ENCODE results near the gene GAS6. TPM values are rescaled to one million over a fixed set of nuclear protein-coding genes. Genes with fewer than 3 reads are reported as not detected.
"Not testable (repeated sequence)": the region's sequence is repeated elsewhere in the genome, so short reads cannot be mapped to it uniquely, and the experiment has no call there.

GAS6 gene
- polyA plus RNA-seq, 1 experiment, result 374 TPM

DNA sequence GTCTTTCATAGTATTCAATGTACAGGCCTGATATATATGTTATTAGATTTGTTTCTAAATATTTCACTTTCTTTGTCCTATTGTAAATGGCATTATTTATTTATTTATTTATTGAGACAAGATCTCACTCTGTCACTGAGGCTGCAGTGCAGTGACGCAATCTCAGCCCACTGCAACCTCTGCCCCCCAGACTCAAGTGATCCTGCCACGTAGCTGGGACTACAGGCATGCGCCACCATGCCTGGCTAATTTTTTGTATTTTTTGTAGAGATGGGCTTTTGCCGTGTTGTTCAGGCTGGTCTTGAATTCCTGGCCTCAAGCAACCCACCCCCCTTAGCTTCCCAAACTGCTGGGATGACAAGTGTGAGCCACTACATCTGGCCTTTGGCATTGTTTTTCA is 5.4 kb upstream of the GAS6 start:
- DNase-seq (ENCODE audit: low read depth), result no peak

GRCh38 chr13:113867913-113868312 is 4.0 kb upstream of the GAS6 start:
- CTCF ChIA-PET; DNase-seq (ENCODE audit: low read depth); H3K27me3 ChIP-seq (ENCODE audit: control insufficient read depth, insufficient read depth, low read length); H3K36me3 ChIP-seq (ENCODE audit: control insufficient read depth, insufficient read depth, low read length); POLR2A ChIA-PET; H3K4me3 ChIP-seq (ENCODE audit: low read depth, low read length): not testable (repeated sequence)

More for the DNA sequence above, 5.4 kb upstream of the GAS6 start:
- ChIA-PET POLR2A (interaction anchor here (0.7 kb wide), 1 partner anchor 250 kb away, joined by 4 read pairs; no protein-coding TSS in a partner anchor), CTCF (interaction anchor here (0.6 to 1.5 kb wide), 3 partner anchors 12 to 136 kb away, joined by 3 read pairs; no protein-coding TSS in a partner anchor)
- no peaks in the 10 kb centered on the region for H3K36me3 ChIP-seq (ENCODE audit: control insufficient read depth, insufficient read depth, low read length)
- no peaks in the 10 kb centered on the region for H3K27me3 ChIP-seq (ENCODE audit: control insufficient read depth, insufficient read depth, low read length)
- no peak for TF ChIP-seq CTCF (IDR thresholded peaks at IDR 0.05; ENCODE audit: insufficient read depth, low read depth, low read length)
- H3K4me3 ChIP-seq (ENCODE audit: low read depth, low read length), result no peak overlapping the region

- H3K36me3 ChIP-seq (ENCODE audit: control insufficient read depth, insufficient read depth, low read length), result peaks cover 12% of the 10 kb centered on the region
- no peak for TF ChIP-seq CTCF (IDR thresholded peaks at IDR 0.05; ENCODE audit: insufficient read depth, low read depth, low read length)
- H3K27me3 ChIP-seq (ENCODE audit: control insufficient read depth, insufficient read depth, low read length), result no peaks in the 10 kb centered on the region
- ChIA-PET POLR2A (interaction anchor here (0.6 kb wide), 1 partner anchor 133 kb away, joined by 3 read pairs; no protein-coding TSS in a partner anchor), CTCF (no interaction called here)
- H3K4me3 ChIP-seq (ENCODE audit: low read depth, low read length), result no peak overlapping the region
- DNase-seq (ENCODE audit: low read depth), result no peak
Observed at GRCh38 chr13:113865427-113865826, 1.6 kb upstream of the GAS6 start.

GRCh38 chr13:113864273-113864890 is 506 bp upstream of the GAS6 start:
- peaks cover 15% of the 10 kb centered on the region for H3K36me3 ChIP-seq (ENCODE audit: control insufficient read depth, insufficient read depth, low read length)
- ChIA-PET CTCF (interaction anchor here (0.7 to 1.4 kb wide), 3 partner anchors 23 to 81 kb away, joined by 3 to 4 read pairs (median 3); no protein-coding TSS in a partner anchor), POLR2A (no interaction called here)
- DNase-seq (ENCODE audit: low read depth), result no peak
- no peak for TF ChIP-seq CTCF (IDR thresholded peaks at IDR 0.05; ENCODE audit: insufficient read depth, low read depth, low read length)
- peak overlapping the region; percentile 86 for H3K4me3 ChIP-seq (ENCODE audit: low read depth, low read length)
- H3K27me3 ChIP-seq (ENCODE audit: control insufficient read depth, insufficient read depth, low read length), result no peaks in the 10 kb centered on the region

DNA sequence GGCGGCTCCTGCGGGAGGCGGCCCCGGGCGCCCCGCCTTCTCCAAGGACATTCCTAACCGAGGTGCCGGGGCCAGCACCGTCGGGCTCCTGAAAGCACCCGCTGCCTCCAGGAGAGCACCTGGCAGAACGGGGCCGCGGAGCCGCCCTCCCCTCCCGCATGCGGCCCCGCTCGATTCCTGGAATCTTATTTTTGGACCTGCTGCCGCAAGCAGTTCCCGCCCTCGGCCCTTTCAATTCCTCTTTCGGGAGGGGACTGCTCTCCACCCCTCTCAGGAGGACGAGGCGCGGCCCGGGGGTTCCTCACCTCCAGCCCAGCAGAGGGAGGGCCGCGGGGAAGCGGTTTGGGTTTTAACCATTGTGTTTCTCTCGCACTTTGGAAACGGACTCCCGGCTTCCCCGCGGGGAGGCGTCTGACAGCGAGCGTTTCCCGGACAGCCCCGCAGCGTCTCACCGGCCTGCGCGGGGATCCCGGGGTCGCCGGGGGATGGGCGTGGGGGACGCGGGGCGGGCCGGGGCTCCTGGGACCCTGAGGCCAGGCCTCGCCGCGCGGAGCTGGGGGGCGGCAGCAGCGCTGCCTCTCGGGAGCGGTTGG is 849 bp downstream of the GAS6 start:
- peak overlapping the region; percentile 86 for H3K4me3 ChIP-seq (ENCODE audit: low read depth, low read length)
- CTCF ChIA-PET, result interaction anchor here (0.6 to 1.4 kb wide), 3 partner anchors 48 to 84 kb away, joined by 3 to 4 read pairs (median 4); no protein-coding TSS in a partner anchor
- peak; percentile 16; the same call in 1 of the 2 replicates for TF ChIP-seq CTCF (IDR thresholded peaks at IDR 0.05; ENCODE audit: insufficient read depth, low read depth, low read length)
- peaks cover 19% of the 10 kb centered on the region for H3K36me3 ChIP-seq (ENCODE audit: control insufficient read depth, insufficient read depth, low read length)
- H3K27me3 ChIP-seq (ENCODE audit: control insufficient read depth, insufficient read depth, low read length), result no peaks in the 10 kb centered on the region
- POLR2A ChIA-PET, result no interaction called here
- DNase-seq (ENCODE audit: low read depth), result no peak

All from BJ (cell line).